HL-60 (cell line): ENCODE results near the gene PRSS50.

Experiments used
- CTCF ChIP-seq: IDR thresholded peaks from one replicate; pipeline ENCODE4 v1.5.1; 2011; ENCODE audit warnings: low read length, control low read depth, inconsistent platforms; ENCODE audit not compliant: insufficient read depth
- GABPA ChIP-seq: IDR thresholded peaks from 2 replicates; pipeline ENCODE4 v1.6.1; 2012; ENCODE audit warnings: low read depth
- POLR2AphosphoS5 ChIP-seq: IDR thresholded peaks from 2 replicates; pipeline ENCODE4 v1.6.1; 2012; ENCODE audit warnings: low read depth
- REST ChIP-seq: IDR thresholded peaks from 2 replicates; pipeline ENCODE4 v1.6.1; 2012; ENCODE audit warnings: low read depth; ENCODE audit not compliant: insufficient replicate concordance
- SPI1 ChIP-seq: IDR thresholded peaks from 2 replicates; pipeline ENCODE4 v1.6.1; 2012; ENCODE audit warnings: low read depth, mild to moderate bottlenecking, borderline replicate concordance

- TF ChIP-seq CTCF (no peak), REST (no peak), POLR2AphosphoS5 (no peak), GABPA (no peak), SPI1 (no peak)
Measured at GRCh38 chr3:46715507-46716175, 2.0 kb downstream of the PRSS50 start.
